Muscle of back (tissue), 11 donors: Measurements from ENCODE around the gene IL1RAPL1. TPM values are rescaled to one million over a fixed set of nuclear protein-coding genes. Genes with fewer than 3 reads are reported as not detected.

Experiments used
- DNase-seq, 3 donors: peaks; one replicate each; pipeline versions ENCODE4 v3.0.0 to v3.0.0-alpha.2; 2013
- polyA plus RNA-seq, 10 donors: library from polyadenylated mRNA; unstranded; fragments of 120-200 nt; gene quantifications; one replicate each; pipeline ENCODE4 v1.2.1, GENCODE V29; 2013; ENCODE audit not compliant: insufficient read length in 10 of 10

The IL1RAPL1 gene
- polyA plus RNA-seq, 10 donors, result 0.65 to 1.5 (median 0.98) TPM

DNA sequence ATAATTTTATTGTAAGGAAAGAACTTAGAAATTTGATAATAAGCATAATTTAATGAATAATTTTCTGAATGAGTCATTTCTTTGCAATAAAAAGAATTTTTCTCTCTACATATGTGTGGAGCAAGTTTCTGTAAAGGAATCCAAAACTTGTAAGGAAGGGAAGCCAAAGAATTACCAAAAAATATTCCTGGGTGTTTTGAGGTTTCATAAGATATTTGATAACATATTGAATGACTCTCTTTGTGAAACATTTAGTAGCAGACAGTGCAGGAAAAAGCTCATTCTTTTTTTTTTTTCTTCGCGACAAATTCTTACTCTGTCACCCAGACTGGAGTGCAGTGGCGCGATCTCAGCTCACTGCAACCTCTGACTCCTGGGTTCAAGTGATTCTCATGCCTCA is 1159.1 kb downstream of the IL1RAPL1 start:
- peak in 1 of 3 donors; percentile 19 for DNase-seq

- no peak for DNase-seq
These were observed 1174.8 kb downstream of the IL1RAPL1 start for GRCh38 chrX:29762006-29762405.

DNA sequence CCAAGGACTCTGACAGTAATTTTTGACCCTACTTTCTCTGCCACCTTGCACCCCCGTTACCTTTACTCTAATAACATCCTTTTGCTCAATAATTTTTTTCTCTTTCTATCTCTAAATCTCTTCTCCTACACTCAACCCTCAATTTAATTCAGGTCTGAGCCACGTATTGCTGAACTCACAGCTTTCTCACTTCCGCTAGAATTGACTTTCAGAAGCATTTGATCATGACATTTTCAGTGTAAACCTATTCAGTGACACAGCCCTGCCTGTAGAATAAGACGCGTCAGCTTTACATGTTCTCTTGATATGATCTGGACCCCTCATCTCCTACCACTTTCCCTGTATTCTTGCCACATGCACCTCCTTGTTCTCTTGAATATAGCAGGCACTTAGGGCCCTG is 1188.6 kb downstream of the IL1RAPL1 start:
- no peak for DNase-seq

- DNase-seq, result no peak
These were observed 1200.4 kb downstream of the IL1RAPL1 start for GRCh38 chrX:29787656-29788055.

DNA sequence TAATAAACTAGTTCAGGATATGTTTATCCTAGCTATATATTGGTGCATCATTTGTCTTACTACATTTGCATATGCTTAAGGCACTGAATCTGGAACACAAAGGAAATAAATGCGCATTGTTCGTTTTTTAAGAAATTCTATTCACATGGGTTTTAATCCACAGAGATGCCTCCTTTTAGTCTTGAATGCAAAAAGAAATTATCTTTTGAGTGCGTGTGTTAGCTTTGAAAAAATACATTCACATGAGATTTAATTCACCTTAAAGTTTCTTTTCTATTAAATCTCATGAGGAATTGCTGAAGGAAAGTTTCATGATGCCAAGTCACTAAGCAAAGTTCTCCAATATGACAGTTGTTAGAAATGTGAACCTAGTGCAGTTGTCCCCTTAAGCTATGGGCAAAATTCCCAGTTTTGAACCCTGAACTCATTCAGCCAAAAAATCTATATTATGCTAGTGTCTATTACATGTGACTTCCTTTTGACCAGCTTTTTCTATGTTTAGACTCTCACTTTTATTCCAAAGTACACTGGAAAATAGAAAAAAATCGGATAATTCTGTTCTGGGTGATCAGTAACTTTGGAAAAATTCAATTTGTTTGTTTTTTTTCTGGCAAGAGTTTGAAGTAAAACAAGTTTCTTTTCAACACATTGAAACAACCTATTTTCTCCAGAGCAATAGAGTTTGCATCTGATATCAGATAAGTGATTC is 1201.9 kb downstream of the IL1RAPL1 start:
- no peak for DNase-seq

DNA sequence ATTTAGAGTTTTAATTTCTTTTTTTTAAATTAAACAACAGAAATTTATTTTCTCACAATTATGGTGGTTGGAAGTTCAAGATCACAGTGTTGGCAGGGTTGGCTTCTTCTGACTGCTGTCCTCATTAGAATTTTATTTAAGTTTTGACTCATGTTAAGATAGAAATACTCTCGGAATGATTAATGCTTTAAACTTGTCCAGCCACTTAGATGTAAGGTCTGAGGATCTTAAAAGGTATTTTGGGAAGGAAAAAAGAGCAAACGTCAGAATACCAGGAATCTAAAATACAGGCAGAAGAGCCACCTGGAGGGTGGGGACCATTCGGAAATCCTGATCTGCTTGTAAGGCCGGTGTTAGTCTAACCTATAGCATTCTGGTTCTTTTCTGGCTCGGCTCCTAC is 1205.1 kb downstream of the IL1RAPL1 start:
- DNase-seq, result no peak

DNA sequence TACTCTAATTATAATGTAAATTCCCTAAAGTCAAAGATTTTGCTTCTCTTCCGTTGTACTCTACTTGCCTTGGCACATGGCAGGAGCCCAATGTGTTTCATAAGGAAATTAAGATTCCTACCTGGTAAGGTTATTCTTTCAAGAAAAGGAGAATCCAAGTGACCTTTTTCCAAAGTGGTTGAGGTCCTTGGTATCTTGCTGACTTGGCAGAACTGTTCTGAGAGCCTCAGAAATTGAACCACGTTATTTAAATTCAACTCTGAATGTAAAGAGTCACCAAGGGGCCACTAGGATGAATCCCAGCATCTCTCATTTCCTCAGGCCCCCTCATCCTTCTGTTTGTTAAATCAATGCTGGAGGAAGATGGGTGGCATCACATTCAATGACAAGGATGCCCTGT is 1209.9 kb downstream of the IL1RAPL1 start:
- no peak for DNase-seq

GRCh38 chrX:29798469-29798868 is 1211.2 kb downstream of the IL1RAPL1 start:
- DNase-seq, result no peak

DNA sequence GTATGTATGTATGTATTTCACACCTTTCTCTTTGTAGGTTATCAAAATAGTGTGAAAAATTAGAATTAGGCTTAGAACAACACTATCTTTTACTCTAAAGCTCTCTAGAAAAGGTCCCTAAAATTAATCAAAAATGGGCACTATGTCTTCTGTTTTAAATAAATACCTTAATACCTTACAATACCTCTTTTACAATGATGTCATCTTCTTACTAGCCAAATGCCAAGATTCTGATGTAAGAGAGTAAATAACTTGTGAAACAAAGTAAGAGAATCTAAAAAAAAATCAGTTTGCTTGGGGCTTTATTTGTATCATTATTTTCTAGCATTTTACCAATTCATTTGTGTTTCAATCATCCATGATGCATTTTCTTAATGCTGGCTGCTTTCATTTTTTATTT is 1225.9 kb downstream of the IL1RAPL1 start:
- DNase-seq, result no peak

DNA sequence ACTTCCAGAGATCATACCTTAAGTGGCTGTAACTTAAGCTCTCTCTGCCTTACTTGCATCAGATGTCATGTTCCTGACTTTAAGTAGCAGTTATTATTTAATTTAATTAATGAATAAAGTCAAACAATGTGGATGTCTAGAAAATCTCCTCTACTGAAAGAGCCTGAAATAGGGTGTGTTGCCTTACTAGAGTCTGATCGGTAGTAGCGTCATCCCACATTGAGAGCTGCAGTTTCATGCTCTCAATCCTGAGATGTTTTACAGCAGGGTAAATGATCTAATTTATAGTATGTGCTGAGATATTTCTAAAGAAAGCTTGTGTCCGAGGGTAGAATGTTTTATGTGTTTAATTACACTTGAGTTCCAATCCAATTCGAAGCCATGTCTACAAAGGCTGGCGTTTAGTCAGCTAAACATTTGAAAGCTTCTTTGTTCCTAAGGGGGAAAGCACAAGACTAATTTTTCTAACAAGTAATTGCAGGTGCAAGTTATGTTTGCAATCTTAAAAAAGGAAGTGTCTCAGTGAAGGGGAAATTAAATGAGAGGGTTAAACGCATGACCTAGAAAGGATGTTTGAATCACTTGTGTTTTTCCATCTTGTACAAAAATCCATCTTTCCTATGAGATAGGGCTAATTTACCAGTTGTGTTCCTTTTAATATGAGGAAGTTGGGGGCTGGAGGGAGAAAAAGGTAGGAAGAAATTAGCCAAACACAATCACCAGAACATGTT is 1237.1 kb downstream of the IL1RAPL1 start:
- peak in 1 of 3 donors; percentile 11 for DNase-seq

GRCh38 chrX:29826742-29827141 is 1239.5 kb downstream of the IL1RAPL1 start:
- DNase-seq, result no peak

DNA sequence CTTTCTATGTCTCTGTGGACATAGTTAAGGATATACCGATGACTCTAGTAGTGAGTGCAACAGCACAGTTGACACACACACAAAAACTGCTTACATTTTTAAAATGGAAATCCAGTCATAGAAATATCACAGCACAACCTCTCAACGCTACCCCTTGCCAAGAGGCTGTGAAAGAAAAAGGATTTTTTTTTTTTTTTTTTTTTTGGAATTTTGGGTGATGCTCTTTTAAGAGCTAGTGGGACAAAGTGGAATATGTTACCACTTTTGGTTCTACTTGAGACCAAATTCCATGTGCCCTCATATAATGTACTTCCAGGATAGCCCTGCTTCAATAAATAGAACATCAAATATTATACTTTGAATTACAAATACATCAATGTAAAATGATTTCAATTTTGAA is 1247.1 kb downstream of the IL1RAPL1 start:
- DNase-seq, result no peak

DNA sequence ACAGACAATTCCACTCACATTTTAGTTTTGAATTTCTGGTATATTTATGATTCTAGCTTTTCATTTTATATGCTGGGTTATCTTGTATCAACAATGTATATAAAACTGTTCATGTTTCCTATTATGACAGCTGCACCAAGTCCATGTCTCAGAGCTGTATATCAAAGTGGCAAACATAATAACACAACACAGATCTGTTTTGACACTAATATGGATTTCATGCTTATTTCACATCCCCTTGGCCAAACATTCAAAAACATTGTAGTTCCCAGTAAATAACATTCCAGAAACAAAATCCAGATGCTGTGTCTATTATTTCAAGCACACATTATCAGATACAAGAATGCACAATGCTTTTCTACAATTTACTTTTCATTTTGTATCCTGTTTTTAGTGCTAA is 1247.5 kb downstream of the IL1RAPL1 start:
- DNase-seq, result no peak

DNA sequence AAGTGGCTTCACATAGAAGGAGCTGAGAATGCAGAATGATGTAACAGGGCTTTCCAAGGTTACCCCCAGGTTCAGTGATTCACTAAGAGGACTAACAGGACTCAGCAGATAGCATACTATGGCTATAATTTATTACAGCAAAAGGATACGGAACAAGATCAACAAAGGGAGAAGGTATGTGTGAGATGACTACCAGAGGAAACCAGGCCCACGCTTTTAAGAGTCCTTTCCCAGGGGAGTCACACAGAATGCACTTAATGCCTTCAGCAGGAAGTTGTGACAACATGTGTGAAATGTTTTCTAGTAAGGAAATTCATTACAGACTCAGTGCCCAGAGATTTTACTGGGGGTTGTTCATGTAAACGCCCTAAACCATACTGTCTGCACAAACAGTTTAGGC is 1254.5 kb downstream of the IL1RAPL1 start:
- DNase-seq, result no peak

- DNase-seq, result no peak
These were observed 1255.3 kb downstream of the IL1RAPL1 start for GRCh38 chrX:29842552-29842951.

DNA sequence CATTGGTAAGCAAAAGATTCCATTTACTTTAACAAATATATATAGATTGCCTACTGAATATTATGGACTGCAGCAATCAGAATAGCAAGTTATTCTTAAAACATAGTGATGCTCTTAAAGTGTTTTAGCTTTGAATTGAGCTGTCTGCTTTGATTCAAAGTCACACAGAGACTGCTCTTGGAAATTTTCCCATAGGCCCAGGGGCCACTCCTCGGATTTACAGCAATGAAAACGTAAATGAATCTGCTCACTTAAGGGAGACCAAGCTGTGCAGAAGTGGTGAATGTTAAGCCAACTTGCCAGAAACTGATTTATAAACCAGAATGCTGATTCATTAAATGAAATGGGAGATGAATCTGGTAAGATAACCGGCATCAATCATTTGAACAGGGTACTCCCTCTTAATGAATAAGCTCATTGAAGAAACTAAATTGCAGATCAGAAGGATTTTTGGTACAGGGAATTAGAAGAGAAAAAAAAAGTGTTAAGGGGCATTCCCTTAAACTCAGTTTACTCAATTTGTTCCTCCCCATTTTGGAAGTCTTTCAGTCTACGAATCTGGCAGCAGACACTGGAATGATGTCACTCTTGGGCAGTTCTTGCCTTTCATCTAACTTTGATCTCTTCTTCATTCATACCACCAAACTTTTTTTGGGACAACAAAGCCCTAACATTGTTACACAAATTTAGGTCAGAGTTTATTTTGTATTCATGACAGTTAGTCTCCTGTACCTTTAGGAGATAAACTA is 1264.8 kb downstream of the IL1RAPL1 start:
- DNase-seq, result peak in 1 of 3 donors; percentile 17

- no peak for DNase-seq
These were observed 1265.5 kb downstream of the IL1RAPL1 start for GRCh38 chrX:29852767-29853166.

DNA sequence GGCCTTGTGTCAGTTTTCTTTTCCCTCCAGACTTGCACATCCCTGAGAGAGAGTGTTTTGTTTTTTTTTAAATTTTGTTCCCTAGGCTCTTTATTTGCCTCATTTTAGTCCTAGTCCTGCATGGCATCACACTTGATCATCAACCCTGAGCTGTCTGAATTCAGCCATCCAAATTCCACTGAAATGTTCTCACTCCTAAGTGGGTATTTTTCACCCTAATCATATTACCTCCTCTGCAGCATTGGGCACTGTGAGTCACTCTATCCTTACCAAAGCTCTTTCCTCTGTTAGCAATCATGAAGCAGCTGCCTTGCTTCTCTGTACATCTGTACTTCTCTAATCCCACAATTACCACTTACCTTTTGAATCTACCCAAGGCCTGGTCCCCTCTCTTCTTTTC is 1271.5 kb downstream of the IL1RAPL1 start:
- no peak for DNase-seq

GRCh38 chrX:29862126-29862677 is 1275.0 kb downstream of the IL1RAPL1 start:
- no peak for DNase-seq

- no peak for DNase-seq
These were observed 1280.7 kb downstream of the IL1RAPL1 start for GRCh38 chrX:29867971-29868370.

GRCh38 chrX:29869837-29870236 is 1282.6 kb downstream of the IL1RAPL1 start:
- no peak for DNase-seq

DNA sequence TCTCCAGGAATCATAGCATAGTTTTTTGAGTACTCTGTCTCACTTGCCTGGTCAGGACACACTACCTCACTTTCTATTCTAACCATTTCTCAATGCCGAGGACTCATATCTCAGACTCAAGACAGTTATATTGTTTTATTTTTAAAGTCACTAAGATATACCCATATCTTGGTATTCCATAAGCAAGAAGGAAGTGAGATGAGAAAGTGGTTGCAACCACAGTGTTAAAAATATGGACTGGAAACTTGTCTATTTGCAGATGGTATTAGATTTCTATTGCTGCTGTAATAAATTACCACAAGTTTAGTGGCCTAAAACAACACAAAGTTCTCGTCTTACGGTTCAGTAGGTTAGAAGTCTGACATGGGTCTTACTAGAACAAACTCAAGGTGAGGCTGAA is 1283.4 kb downstream of the IL1RAPL1 start:
- no peak for DNase-seq
